MM.1S (cell line): ENCODE data around the gene SLC11A2.

Experiments used
- CTCF ChIP-seq: fragments of 300-600 bp; sonication (generic); IDR thresholded peaks from 2 replicates; pipeline ENCODE4 v1.5.1; 2016; ENCODE audit warnings: antibody characterized with exemption, low read length, mixed read lengths
- EZH2 ChIP-seq: fragments of 300-600 bp; sonication (generic); optimal IDR thresholded peaks from 2 replicates; pipeline ENCODE3; 2017; ENCODE audit warnings: low read depth, mild to moderate bottlenecking, antibody characterized with exemption, low read length, mixed read lengths
- EZH2phosphoT487 ChIP-seq: fragments of 300-600 bp; sonication (generic); IDR thresholded peaks from 2 replicates; pipeline ENCODE4 v1.6.1; 2018; ENCODE audit warnings: antibody characterized with exemption, low read length

GRCh38 chr12:51023625-51024382 lies 2.4 kb downstream of the SLC11A2 start:
- TF ChIP-seq CTCF (no peak), EZH2 (no peak), EZH2phosphoT487 (no peak)
